ENCODE measurements around the gene TNFRSF18.

TNFRSF18 gene

DNA sequence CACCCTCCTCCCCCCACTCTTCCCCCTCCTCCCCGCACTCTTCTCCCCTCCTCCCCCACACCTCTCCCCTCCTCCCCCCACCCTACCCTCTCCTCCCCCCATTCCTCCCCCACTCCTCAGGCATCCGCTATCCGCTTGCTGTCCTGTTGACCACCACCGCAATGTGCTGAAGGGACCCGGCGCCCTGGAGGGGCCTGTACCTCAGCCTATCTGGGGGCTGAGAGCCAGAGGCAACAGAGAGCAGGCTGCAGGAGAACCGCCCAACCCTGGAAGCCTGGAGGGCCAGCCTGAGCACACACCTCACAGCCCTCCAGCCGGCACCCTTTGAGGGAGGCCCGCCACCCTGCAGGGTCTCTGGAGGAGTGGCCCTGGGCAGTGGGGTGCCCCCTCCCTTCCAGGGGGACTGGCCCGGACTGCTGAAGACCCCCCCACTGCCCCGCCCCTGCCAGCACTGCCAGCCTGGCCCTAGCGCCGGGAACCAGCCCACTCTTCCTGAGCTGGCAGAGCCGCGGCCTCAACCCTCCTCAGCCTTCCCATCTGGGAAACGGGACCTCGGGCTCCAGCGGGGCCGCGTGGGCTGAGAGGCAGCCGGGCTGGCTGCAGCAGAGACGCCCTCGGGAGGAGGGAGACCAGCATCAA is 38.9 kb upstream of the TNFRSF18 start:
- H3K9me3 ChIP-seq = no peaks in the 10 kb centered on the region
- no peaks in the 10 kb centered on the region for H3K4me1 ChIP-seq
- H3K27me3 ChIP-seq = peaks cover 58% of the 10 kb centered on the region
- no peak overlapping the region for H3K4me3 ChIP-seq (ENCODE audit: low read depth, low read length)
- DNase-seq = no peak
- H3K36me3 ChIP-seq = no peaks in the 10 kb centered on the region
- TF ChIP-seq, protein P1, sequence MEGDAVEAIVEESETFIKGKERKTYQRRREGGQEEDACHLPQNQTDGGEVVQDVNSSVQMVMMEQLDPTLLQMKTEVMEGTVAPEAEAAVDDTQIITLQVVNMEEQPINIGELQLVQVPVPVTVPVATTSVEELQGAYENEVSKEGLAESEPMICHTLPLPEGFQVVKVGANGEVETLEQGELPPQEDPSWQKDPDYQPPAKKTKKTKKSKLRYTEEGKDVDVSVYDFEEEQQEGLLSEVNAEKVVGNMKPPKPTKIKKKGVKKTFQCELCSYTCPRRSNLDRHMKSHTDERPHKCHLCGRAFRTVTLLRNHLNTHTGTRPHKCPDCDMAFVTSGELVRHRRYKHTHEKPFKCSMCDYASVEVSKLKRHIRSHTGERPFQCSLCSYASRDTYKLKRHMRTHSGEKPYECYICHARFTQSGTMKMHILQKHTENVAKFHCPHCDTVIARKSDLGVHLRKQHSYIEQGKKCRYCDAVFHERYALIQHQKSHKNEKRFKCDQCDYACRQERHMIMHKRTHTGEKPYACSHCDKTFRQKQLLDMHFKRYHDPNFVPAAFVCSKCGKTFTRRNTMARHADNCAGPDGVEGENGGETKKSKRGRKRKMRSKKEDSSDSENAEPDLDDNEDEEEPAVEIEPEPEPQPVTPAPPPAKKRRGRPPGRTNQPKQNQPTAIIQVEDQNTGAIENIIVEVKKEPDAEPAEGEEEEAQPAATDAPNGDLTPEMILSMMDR (IDR thresholded peaks at IDR 0.05; ENCODE audit: low read depth, low read length) = no peak

DNA sequence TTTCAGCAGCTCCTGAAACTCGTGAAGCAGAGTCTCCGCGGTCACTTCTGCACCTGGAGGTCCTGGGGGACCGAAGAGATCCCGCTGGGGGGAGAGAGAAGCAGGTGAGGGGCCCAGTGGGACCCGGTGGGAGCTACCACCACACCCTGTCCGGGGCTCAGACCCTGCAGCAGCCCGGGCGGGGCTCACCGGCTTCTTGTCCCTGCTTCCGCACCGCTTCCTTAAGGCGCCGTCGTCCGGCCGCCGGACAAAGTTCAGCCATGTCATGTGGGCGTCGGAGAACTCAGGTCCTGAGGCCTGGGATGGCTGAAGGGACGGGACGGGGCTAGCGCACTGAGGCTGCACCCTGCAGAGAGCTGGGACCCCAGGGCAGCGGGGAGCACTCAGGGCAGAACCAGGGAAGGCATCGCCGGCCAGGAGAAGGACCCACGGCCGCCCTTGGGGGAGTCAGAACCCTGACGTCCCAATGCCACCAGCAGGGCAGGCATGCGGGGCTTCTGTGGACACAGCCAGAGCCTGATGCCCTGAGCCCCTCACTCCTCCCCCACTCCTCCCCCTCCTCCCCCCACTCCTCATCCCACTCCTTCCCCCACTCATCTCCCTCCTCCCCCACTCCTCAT is 37.9 kb upstream of the TNFRSF18 start:
- TF ChIP-seq, protein P1 (IDR thresholded peaks at IDR 0.05; ENCODE audit: low read depth, low read length) = no peak
- peaks cover 3% of the 10 kb centered on the region; the same call in 1 of the 2 replicates for H3K4me1 ChIP-seq
- no peaks in the 10 kb centered on the region for H3K36me3 ChIP-seq
- peaks cover 68% of the 10 kb centered on the region for H3K27me3 ChIP-seq
- no peaks in the 10 kb centered on the region for H3K9me3 ChIP-seq
- DNase-seq = no peak
- H3K4me3 ChIP-seq (ENCODE audit: low read depth, low read length) = no peak overlapping the region

GRCh38 chr1:1243807-1244191 is 37.4 kb upstream of the TNFRSF18 start:
- H3K4me3 ChIP-seq (ENCODE audit: low read depth, low read length) = no peak overlapping the region
- no peaks in the 10 kb centered on the region for H3K9me3 ChIP-seq
- H3K4me1 ChIP-seq = peaks cover 3% of the 10 kb centered on the region; the same call in 1 of the 2 replicates
- DNase-seq = no peak
- peaks cover 73% of the 10 kb centered on the region for H3K27me3 ChIP-seq
- H3K36me3 ChIP-seq = no peaks in the 10 kb centered on the region
- TF ChIP-seq, protein P1 (IDR thresholded peaks at IDR 0.05; ENCODE audit: low read depth, low read length) = no peak

DNA sequence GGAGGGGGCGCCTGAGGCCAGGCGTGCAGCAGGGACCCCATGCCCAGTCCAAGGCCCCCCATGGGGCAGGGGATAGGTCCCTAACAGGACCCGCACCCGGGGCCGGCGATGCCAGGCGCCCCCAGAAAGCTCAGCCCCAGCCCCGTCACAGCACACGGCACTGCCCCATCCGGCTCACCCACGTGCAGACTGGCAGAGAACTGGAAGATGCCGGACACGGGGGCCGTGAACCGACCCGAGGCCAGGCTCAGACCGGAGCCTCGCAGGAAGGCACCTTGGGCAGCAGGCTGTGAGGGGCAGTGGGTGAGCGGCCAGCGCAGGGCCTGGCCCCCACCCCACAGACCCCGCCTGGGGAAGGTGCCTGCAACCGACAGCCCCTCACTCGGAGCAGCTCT is 36.9 kb upstream of the TNFRSF18 start:
- H3K4me3 ChIP-seq (ENCODE audit: low read depth, low read length) = no peak overlapping the region
- TF ChIP-seq, protein P1 (IDR thresholded peaks at IDR 0.05; ENCODE audit: low read depth, low read length) = no peak

GRCh38 chr1:1242461-1243265 is 36.3 kb upstream of the TNFRSF18 start:
- Histone ChIP-seq H3K9me3 (no peaks in the 10 kb centered on the region), H3K4me3 (ENCODE audit: low read depth, low read length) (no peak overlapping the region), H3K4me1 (peaks cover 15% of the 10 kb centered on the region), H3K36me3 (no peaks in the 10 kb centered on the region), H3K27me3 (peaks cover 83% of the 10 kb centered on the region)
- DNase-seq = no peak
- TF ChIP-seq, protein P1 (IDR thresholded peaks at IDR 0.05; ENCODE audit: low read depth, low read length) = no peak

More for the DNA sequence above, 36.9 kb upstream of the TNFRSF18 start:
- H3K4me1 ChIP-seq = peaks cover 9% of the 10 kb centered on the region
- no peaks in the 10 kb centered on the region for H3K9me3 ChIP-seq
- peaks cover 78% of the 10 kb centered on the region for H3K27me3 ChIP-seq
- no peaks in the 10 kb centered on the region for H3K36me3 ChIP-seq
- DNase-seq = no peak
